ENCODE measurements around the gene RALGAPA2. TPM values are rescaled to one million over a fixed set of nuclear protein-coding genes. Genes with fewer than 3 reads are reported as not detected.

RALGAPA2 gene
- total RNA-seq, 1 donor from 2014 or later = 15.6 TPM

- DNase-seq (ENCODE audit: low spot score) = peak; percentile 28
Measured at GRCh38 chr20:20630551-20630950, 81.9 kb downstream of the RALGAPA2 start.

- no peak for DNase-seq (ENCODE audit: low spot score)
Measured at GRCh38 chr20:20629556-20630188, 82.8 kb downstream of the RALGAPA2 start.

DNA sequence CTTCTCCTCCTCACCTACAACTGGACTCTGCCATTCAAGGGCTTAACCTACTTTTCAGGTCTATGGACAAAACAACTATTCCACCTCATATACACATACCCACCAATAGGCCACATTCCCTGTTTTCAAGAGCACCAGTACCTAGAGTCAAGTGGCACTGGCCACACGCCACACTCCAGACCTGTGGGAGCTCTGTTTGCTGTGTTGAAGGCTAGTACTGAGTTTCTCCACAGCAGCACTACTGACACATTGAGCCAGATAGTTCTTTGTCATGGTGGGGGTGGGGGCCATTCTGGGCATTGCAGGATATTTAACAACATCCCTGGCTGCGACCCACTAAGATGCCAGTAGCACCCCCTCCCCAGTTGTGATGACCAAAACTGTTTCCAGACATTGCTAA, 84.1 kb downstream of the RALGAPA2 start:
- no peak for DNase-seq (ENCODE audit: low spot score)

GRCh38 chr20:20627471-20627870, 85.0 kb downstream of the RALGAPA2 start:
- no peak for DNase-seq (ENCODE audit: low spot score)

DNA sequence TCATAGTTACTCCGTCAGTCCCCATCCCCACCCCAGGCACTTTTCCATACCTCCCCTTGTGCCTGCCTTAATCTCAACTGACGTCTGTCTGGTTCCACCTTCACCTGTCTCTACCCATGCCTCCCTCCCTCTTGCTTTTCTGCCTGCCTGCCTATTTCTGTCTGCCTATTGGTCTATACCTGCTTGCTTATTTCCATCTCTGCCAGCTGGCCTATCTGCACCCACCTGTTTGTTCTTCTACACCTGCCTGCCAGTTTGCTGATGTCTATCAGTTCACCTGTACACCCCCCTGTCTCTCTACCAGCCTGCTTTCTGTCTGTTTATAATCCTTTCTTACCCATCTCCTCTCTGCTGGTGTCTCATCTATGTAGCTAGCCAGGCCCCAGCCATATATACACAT, 87.5 kb downstream of the RALGAPA2 start:
- DNase-seq (ENCODE audit: low spot score) = no peak

- DNase-seq (ENCODE audit: low spot score) = no peak
Measured at GRCh38 chr20:20621195-20621594, 91.2 kb downstream of the RALGAPA2 start.

- no peak for DNase-seq (ENCODE audit: low spot score)
Measured at GRCh38 chr20:20614391-20614790, 98.1 kb downstream of the RALGAPA2 start.

- no peak for DNase-seq (ENCODE audit: low spot score)
Measured at GRCh38 chr20:20612251-20612650, 100.2 kb downstream of the RALGAPA2 start.

DNA sequence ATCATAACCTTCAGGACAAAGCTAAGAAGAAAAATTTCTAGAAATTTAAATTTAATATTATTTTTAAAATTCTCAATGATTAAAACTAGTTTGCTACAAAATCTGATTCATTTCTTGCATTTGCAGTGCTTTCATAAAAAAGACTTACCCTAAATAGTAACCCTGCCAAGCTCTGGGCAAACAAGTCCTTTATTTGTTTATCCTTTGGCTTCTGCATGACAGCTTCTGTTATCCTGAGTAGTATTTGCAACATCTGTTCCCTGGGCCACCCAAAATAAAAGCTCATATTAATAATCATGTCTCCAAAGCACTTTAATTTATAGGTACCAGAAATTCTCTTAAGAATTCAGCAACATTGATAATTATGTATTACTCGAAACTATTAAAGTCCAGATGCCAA, 101.3 kb downstream of the RALGAPA2 start:
- DNase-seq (ENCODE audit: low spot score) = no peak

DNA sequence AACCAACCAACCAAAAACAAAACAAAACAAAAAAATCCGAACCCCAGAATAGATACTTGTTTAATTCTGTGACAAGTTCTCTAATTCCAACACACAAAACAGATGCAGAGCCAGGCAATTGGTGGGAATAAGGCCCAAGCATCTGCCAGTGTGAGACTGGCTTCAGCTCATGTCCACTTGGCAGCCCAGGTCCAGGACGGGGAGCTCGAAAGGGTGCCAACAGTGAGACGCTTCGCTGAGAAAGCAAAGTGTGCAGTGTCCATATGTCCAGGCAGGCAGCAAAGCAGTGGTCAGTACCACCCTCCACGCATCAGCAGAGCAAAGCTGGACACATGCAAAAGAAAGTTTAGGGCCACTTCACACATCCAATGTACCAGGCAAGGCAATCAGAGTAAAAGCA, 102.9 kb downstream of the RALGAPA2 start:
- no peak for DNase-seq (ENCODE audit: low spot score)

DNA sequence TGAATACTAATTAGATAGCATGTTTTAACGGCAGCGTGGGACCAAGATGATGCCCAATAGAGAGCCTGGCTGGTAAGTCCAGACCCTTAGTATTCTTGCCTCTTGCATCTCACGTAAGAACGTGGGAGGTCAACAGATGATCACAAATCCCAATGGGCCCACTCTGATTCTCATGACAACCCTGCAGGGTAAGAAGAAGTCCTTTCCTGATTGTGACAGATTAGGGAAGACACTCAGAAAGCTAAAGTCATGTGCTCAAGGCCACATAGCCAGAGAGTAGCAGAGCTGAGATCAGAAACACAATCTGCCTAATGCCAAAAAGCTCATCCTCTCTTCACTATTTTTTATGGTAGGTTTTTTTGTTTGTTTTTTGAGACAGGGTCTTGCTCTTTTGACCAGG, 103.8 kb downstream of the RALGAPA2 start:
- DNase-seq (ENCODE audit: low spot score) = no peak

- no peak for DNase-seq (ENCODE audit: low spot score)
Measured at GRCh38 chr20:20608041-20608440, 104.4 kb downstream of the RALGAPA2 start.

DNA sequence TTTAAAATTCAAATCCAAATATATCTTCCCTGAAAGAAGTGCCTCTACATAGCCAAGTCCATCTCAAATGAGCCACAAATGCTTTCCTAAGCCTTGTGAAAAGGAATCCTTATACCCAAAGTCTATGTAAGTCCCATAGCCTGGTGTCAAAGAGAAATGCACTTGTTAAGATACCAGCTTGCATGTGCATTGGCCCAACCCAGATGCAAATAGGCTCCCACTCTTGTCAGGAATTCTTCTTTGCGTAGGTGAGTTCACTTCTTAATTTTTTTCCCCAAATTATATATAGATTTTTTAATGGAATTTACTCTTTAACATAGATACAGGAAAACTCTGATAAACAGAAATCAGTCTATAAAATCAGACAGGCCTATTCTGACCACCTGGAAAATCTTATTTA, 105.6 kb downstream of the RALGAPA2 start:
- no peak for DNase-seq (ENCODE audit: low spot score)

- DNase-seq (ENCODE audit: low spot score) = peak; percentile 5
Measured at GRCh38 chr20:20606050-20606449, 106.4 kb downstream of the RALGAPA2 start.

GRCh38 chr20:20604907-20605306, 107.5 kb downstream of the RALGAPA2 start:
- DNase-seq (ENCODE audit: low spot score) = no peak

DNA sequence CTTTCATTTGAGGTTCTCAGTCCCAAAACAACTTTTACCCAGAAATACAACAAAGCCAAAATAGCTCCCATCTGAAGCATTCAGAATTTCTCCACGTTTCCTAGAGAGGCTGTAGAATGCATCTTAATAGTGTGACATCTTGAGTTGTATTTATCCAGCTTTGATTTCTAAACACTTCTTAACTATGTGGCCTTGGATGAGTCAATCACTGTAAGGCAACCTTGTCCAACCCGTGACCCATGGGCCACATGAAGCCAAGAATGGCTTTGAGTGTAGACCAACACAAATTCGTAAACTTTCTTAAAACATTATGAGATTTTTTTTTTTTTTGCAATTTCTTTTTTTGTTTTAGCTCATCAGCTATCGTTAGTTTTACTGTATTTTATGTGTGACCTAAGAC, 108.1 kb downstream of the RALGAPA2 start:
- DNase-seq (ENCODE audit: low spot score) = no peak

DNA sequence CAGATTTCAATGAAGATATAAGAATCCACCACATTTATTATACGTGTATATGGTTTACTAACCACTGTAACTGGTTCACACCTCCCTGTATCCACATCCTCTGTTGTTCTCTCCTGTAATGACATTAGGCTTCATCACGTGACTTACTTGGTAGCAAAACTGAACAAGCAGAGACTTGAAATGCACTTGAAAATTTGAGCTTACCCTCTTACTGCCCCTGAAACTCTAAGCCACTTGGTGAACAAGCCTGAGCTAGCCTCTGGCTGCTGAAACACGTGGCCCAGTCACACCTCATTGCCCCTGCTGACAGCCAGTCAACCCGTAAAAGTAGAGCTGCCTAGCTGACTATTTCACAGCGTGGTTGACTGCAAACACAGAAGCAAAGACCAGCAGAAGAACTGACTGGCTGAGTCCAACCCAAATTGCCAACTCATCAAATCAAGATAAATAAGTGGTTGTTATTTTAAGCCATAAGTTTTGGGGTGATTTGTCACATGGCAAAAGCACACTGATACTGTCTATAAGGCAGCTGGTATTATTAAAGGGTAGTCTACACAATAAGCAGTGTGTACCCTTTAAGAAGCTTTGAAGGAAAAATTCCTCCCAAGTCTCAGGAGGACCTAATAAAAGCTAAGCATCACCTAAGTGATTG, 109.0 kb downstream of the RALGAPA2 start:
- DNase-seq (ENCODE audit: low spot score) = peak; percentile 3

DNA sequence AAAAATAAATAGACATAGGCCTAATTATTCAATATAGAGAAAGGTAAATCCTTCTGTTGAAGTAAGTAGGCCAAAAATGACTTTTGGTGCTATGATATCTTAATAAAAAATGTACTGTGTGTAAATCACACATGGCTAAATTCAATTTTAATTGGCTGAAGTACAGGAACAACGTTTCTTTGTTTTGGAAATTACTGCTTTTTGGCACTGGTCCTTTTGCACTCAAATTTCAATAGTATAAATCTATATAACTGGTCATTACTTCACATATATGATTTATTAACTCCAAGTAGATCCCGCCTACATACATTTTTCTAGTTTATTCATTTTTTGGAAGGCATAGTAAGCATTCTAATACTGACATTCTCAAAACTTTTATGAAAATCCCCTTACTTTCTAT, 114.5 kb downstream of the RALGAPA2 start:
- no peak for DNase-seq (ENCODE audit: low spot score)

DNA sequence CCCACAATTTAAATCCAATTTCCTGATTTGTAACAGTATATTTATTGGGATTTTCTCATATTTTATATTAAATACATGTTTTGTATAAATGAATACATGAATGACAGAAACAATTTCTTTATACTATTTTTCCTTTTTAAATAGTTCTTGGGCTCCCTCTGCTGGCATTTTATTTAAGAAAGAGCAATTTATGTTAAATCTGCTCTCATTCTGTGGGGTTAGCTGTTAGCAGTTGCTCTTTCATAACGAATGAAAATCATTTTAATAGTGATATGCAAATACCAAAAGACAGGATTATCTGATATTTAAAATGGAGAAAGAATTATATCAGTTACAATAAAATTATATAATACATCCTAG, 118.3 kb downstream of the RALGAPA2 start:
- DNase-seq (ENCODE audit: low spot score) = peak; percentile 46

GRCh38 chr20:20593447-20594170, 118.8 kb downstream of the RALGAPA2 start:
- DNase-seq (ENCODE audit: low spot score) = peak; percentile 34

GRCh38 chr20:20585146-20585545, 127.3 kb downstream of the RALGAPA2 start:
- no peak for DNase-seq (ENCODE audit: low spot score)

GRCh38 chr20:20582734-20583133, 129.7 kb downstream of the RALGAPA2 start:
- no peak for DNase-seq (ENCODE audit: low spot score)

DNA sequence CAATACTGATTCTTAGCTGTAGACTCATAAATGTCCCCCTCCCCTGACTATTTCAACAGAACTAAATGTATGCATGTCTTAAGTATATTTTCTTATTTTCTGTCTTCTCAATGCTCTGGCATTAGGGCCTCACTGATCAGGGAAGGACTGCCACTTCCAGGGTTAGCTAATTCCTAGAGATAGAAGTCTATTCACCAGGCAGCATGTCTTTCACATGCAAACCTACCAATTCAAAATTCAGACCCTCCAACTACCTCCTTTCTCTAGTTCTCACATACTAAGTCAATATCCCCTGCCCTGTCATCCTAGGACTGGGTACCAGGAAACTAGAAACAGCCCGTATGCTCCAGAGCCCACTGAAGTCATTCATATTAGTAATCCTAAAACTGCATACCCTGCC, 132.3 kb downstream of the RALGAPA2 start:
- no peak for DNase-seq (ENCODE audit: low spot score)

Data from umbilical cord (tissue), 2 donors.